ENCODE data around the gene MBD4. TPM values are rescaled to one million over a fixed set of nuclear protein-coding genes. Genes with fewer than 3 reads are reported as not detected.
"Not testable (repeated sequence)": the region's sequence is repeated elsewhere in the genome, so short reads cannot be mapped to it uniquely, and the experiment has no call there.

Gene MBD4
- total and polyA plus RNA-seq, 5 experiments from 2014 or later: 33.6 to 61.1 (median 40.0) TPM

- Mint-ChIP-seq H3K27ac (peak overlapping the region in 6 of 10 donors; percentile 44 to 81 (median 62)), H3K36me3 (peaks cover 7 to 35% (median 30%) of the 10 kb centered on the region in 3 donors), H3K27me3 (no peaks in the 10 kb centered on the region), H3K9me3 (no peaks in the 10 kb centered on the region), H3K4me1 (peaks cover 0 to 2% (median under 1%) of the 10 kb centered on the region in 4 donors), H3K4me3 (no peak overlapping the region)
- DNase-seq: no peak
- no peak for ATAC-seq
- POLR2A ChIA-PET: no interaction called here
These were observed 55.0 kb downstream of the MBD4 start for GRCh38 chr3:129384594-129385323.

GRCh38 chr3:129384103-129384502 is 55.6 kb downstream of the MBD4 start:
- POLR2A ChIA-PET, H3K4me1 Mint-ChIP-seq, H3K27me3 Mint-ChIP-seq, H3K4me3 Mint-ChIP-seq, H3K9me3 Mint-ChIP-seq, ATAC-seq, DNase-seq: not testable (repeated sequence)
- Mint-ChIP-seq H3K36me3 (peaks cover 7 to 28% (median 25%) of the 10 kb centered on the region in 3 donors), H3K27ac (peak overlapping the region in 5 of 10 donors; percentile 11 to 72 (median 35))

- peaks cover 7 to 22% (median 20%) of the 10 kb centered on the region in 3 donors for H3K36me3 Mint-ChIP-seq
- POLR2A ChIA-PET: interaction anchor here (0.8 kb wide), 1 partner anchor 14 kb away, joined by 3 read pairs; no protein-coding TSS in a partner anchor
- peaks cover 0 to 2% (median under 1%) of the 10 kb centered on the region in 4 donors for H3K4me1 Mint-ChIP-seq
- DNase-seq (peak in 9 of 10 donors; percentile 17 to 76 (median 36)), ATAC-seq (peak; percentile 97 to 98)
- H3K4me3 Mint-ChIP-seq: no peak overlapping the region
- H3K9me3 Mint-ChIP-seq: no peaks in the 10 kb centered on the region
- peak overlapping the region in 3 of 10 donors; percentile 9 to 41 (median 16) for H3K27ac Mint-ChIP-seq
- H3K27me3 Mint-ChIP-seq: no peaks in the 10 kb centered on the region
These were observed 56.4 kb downstream of the MBD4 start for GRCh38 chr3:129383292-129383860.

GRCh38 chr3:129382366-129382765 is 57.4 kb downstream of the MBD4 start:
- ATAC-seq (no peak), DNase-seq (no peak)
- Mint-ChIP-seq H3K4me1 (peaks cover 0 to 2% (median under 1%) of the 10 kb centered on the region in 4 donors), H3K27ac (peak overlapping the region in 1 of 10 donors; percentile 73), H3K9me3 (no peaks in the 10 kb centered on the region), H3K27me3 (no peaks in the 10 kb centered on the region), H3K36me3 (peaks cover 6 to 12% (median 10%) of the 10 kb centered on the region in 3 donors), H3K4me3 (no peak overlapping the region)
- POLR2A ChIA-PET: interaction anchor here (0.6 kb wide), 1 partner anchor 13 kb away, joined by 4 read pairs; no protein-coding TSS in a partner anchor

Other genes with a start within 250 kb of the MBD4 start
- 100 to 1,000 TPM; 106 to 113 TPM for gene COPG1, start 190.3 kb downstream of the MBD4 start, total RNA-seq
- 10 to 100 TPM; 54.0 to 75.5 (median 58.5) TPM for gene COPG1, start 190.3 kb downstream of the MBD4 start, polyA plus RNA-seq
- gene HMCES, start 161.1 kb downstream of the MBD4 start, total RNA-seq: 10 to 100 TPM; 54.5 to 62.2 TPM
- gene HMCES, start 161.1 kb downstream of the MBD4 start, polyA plus RNA-seq: 100 to 1,000 TPM in 1 of 3 donors, 10 to 100 TPM in 2; 82.2 to 112 (median 83.9) TPM
- 1 to 10 TPM; 1.6 to 2.3 TPM for gene EFCAB12, start 11.3 kb downstream of the MBD4 start, total RNA-seq
- under 1 TPM in 2 of 3 donors, not detected in 1; 0.16 to 0.20 TPM for gene EFCAB12, start 11.3 kb downstream of the MBD4 start, polyA plus RNA-seq
- 10 to 100 TPM; 22.9 to 25.2 TPM for gene IFT122, start 276 bp upstream of the MBD4 start, total RNA-seq
- gene IFT122, start 276 bp upstream of the MBD4 start, polyA plus RNA-seq: 1 to 10 TPM; 3.3 to 6.5 (median 3.5) TPM
- gene RHO, start 88.7 kb upstream of the MBD4 start, total RNA-seq: under 1 TPM in 1 of 2 experiments, not detected in 1; 0.13 TPM
- not detected for gene RHO, start 88.7 kb upstream of the MBD4 start, polyA plus RNA-seq
- not detected for gene H1-8, start 103.2 kb upstream of the MBD4 start, total RNA-seq
- gene H1-8, start 103.2 kb upstream of the MBD4 start, polyA plus RNA-seq: not detected
- gene PLXND1, start 166.7 kb upstream of the MBD4 start, total RNA-seq: 10 to 100 TPM in 1 of 2 experiments, 1 to 10 TPM in 1; 7.4 to 11.3 TPM
- gene PLXND1, start 166.7 kb upstream of the MBD4 start, polyA plus RNA-seq: 1 to 10 TPM in 1 of 3 donors, under 1 TPM in 2; 0.25 to 1.2 (median 0.30) TPM

Data from naive thymus-derived CD8-positive, alpha-beta T cell (primary cell).